Dendritic cell treated with granulocyte-macrophage colony-stimulating factor and Interleukin-4, amounts not matched to agents 40 ng/mL and 50 ng/mL, for 4 days (primary cell): ENCODE measurements around the gene GLIS2.

Experiments used
- H3K27ac Mint-ChIP-seq: one replicate; pipeline ENCODE4 v1.8.0; 2022; ENCODE audit warnings: mild to moderate bottlenecking, mixed read lengths
- H3K27me3 Mint-ChIP-seq: one replicate; pipeline ENCODE4 v1.8.0; 2022; ENCODE audit warnings: mild to moderate bottlenecking, mixed read lengths
- H3K36me3 Mint-ChIP-seq: one replicate; pipeline ENCODE4 v1.8.0; 2022; ENCODE audit warnings: low read depth, mixed read lengths
- H3K4me1 Mint-ChIP-seq: one replicate; pipeline ENCODE4 v1.8.0; 2022; ENCODE audit warnings: low read depth, mixed read lengths
- H3K4me3 Mint-ChIP-seq: one replicate; pipeline ENCODE4 v1.8.0; 2022; ENCODE audit warnings: mild to moderate bottlenecking, moderate library complexity, mixed read lengths
- H3K9me3 Mint-ChIP-seq: one replicate; pipeline ENCODE4 v1.8.0; 2022; ENCODE audit warnings: mixed read lengths
- intact Hi-C: fragments of 100-400 bp; cut with micrococcal nuclease; formaldehyde crosslinking; loops from one replicate; pipeline ENCODE4 v1.15.0; 2022

The GLIS2 gene

GRCh38 chr16:4351880-4352279 lies 36.0 kb downstream of the GLIS2 start:
- Mint-ChIP-seq H3K36me3 (peaks cover 57% of the 10 kb centered on the region), H3K9me3 (no peaks in the 10 kb centered on the region), H3K27ac (peak overlapping the region; percentile 87), H3K4me1 (peaks cover 33% of the 10 kb centered on the region), H3K4me3 (no peak overlapping the region), H3K27me3 (no peaks in the 10 kb centered on the region)
- intact Hi-C loops: loop anchor here (5.0 kb wide), 1 partner anchor 65 kb away; the partner anchor contains the start of gene CORO7

- no peak overlapping the region for H3K27ac Mint-ChIP-seq
- H3K4me1 Mint-ChIP-seq: peaks cover 24% of the 10 kb centered on the region
- no peaks in the 10 kb centered on the region for H3K27me3 Mint-ChIP-seq
- peaks cover 66% of the 10 kb centered on the region for H3K36me3 Mint-ChIP-seq
- H3K9me3 Mint-ChIP-seq: no peaks in the 10 kb centered on the region
- no peak overlapping the region for H3K4me3 Mint-ChIP-seq
- intact Hi-C loops: loop anchor here (5.0 kb wide), 1 partner anchor 64 kb away; the partner anchor contains the start of gene CORO7
These were observed 37.0 kb downstream of the GLIS2 start for GRCh38 chr16:4352843-4353242.

DNA sequence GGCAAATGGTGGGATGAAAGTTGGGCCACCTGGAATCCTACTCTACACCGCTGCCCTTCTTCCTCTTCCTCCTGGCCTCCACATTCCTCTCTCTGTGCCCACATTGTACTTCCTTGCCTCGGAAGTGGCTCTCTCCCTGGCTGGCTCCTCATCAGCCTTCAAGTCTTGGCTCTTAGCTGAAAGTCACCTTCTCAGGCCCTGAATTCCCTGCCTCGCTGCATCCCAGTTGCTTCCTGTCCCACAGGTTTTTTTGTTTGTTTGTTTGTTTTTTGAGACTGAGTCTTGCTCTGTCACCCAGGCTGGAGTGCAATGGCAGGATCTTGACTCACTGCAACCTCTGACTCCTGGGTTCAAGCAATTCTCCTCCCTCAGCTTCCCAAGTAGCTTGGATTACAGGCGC lies 37.8 kb downstream of the GLIS2 start:
- peaks cover 15% of the 10 kb centered on the region for H3K4me1 Mint-ChIP-seq
- no peaks in the 10 kb centered on the region for H3K9me3 Mint-ChIP-seq
- H3K27me3 Mint-ChIP-seq: no peaks in the 10 kb centered on the region
- peak overlapping the region; percentile 29 for H3K27ac Mint-ChIP-seq
- peaks cover 67% of the 10 kb centered on the region for H3K36me3 Mint-ChIP-seq
- no peak overlapping the region for H3K4me3 Mint-ChIP-seq
- intact Hi-C loops: loop anchor here (5.0 kb wide), 1 partner anchor 64 kb away; the partner anchor contains the start of gene CORO7

DNA sequence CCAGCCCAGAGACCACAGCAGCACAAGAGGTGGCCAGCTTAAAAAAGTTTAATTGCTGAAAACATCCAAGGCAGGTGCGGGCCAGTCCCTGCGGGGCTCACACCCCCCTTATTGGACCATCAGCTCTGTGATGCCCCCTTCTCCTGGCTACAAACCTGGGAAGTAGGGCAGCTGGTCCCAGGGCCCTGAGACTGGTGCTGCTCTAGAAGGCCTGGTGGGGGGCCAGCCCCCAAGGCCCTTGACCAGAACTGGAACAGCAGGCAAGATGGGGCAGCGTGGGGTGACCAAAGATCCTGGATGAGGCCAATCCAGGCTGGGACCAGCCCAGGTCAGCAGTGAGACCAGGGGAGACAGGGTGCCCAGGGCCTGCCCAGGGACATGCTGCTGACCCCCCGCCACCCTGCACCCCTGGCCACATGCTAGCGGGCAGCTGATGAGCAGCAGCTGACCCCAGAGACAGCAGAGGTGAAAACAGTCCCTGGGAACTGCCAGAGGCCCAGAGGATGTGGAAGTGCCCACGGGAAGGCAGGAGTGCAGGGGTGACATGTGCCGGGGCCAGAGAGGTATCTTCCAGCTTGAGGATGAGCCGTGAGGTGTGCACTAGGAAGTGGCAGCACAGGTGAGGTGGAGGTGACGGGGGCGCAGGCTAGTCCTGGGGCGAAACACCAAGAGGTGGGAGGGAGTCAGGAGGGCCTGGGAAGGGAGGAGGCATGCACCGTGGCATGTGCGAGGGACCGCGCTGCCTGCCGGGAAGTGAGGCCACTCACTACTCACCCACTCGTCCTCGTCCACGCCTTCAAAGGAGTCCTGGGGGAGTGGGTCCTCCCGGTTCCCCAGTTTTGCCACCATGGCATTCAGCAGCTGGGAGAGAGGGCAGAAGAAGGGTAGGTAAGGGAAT lies 38.9 kb downstream of the GLIS2 start:
- Mint-ChIP-seq H3K27ac (no peak overlapping the region), H3K4me1 (peaks cover 9% of the 10 kb centered on the region), H3K4me3 (no peak overlapping the region), H3K36me3 (peaks cover 77% of the 10 kb centered on the region), H3K27me3 (no peaks in the 10 kb centered on the region), H3K9me3 (no peaks in the 10 kb centered on the region)
- intact Hi-C loops: loop anchor here (5.0 kb wide), 2 partner anchors 48 to 63 kb away; partner anchors contain the start of gene CORO7

- Mint-ChIP-seq H3K27ac (no peak overlapping the region), H3K9me3 (no peaks in the 10 kb centered on the region), H3K4me1 (peaks cover 11% of the 10 kb centered on the region), H3K27me3 (no peaks in the 10 kb centered on the region), H3K4me3 (no peak overlapping the region), H3K36me3 (peaks cover 89% of the 10 kb centered on the region)
- intact Hi-C loops: loop anchor here (5.0 kb wide), 1 partner anchor 45 kb away; no protein-coding TSS in a partner anchor
These were observed 41.0 kb downstream of the GLIS2 start for GRCh38 chr16:4356820-4357219.

GRCh38 chr16:4358236-4358635 lies 42.4 kb downstream of the GLIS2 start:
- Mint-ChIP-seq H3K27me3 (no peaks in the 10 kb centered on the region), H3K9me3 (no peaks in the 10 kb centered on the region), H3K36me3 (peaks cover 100% of the 10 kb centered on the region), H3K27ac (no peak overlapping the region), H3K4me1 (peaks cover 11% of the 10 kb centered on the region), H3K4me3 (no peak overlapping the region)
- intact Hi-C loops: loop anchor here (5.0 kb wide), 1 partner anchor 44 kb away; no protein-coding TSS in a partner anchor

DNA sequence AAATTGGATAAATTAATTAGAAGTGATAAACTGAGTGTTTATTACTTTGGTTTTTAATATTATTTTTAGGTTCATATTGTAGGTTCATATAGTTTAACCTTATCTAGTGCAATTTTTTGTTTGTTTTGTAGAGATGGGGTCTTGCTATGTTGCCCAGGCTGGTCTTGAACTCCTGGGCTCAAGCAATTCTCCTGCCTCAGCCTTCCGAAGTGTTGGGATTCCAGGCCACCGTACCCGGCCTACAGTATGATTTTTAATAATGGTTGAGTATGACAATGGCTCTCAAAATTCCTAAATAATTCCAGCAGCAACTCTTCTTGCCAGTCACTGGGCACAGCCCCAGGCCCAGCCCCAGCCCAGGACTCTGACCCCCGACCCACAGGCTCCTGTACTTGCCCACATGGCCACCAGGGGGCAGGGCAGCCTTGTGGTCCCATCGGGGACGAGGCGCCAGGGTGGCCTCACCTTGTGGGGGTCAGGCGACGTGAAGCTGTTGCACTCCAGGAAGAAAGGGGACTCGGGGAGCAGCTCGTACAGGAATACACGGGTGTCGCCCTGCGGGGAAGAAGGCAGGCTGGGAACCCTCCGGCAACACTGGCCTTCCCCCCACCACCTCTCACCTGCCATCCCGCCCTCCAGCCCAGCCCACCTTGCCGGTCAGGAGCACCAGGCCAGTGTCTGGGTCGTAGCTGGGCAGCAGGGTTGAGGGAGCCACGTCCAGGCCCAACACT lies 43.1 kb downstream of the GLIS2 start:
- no peaks in the 10 kb centered on the region for H3K27me3 Mint-ChIP-seq
- no peak overlapping the region for H3K27ac Mint-ChIP-seq
- H3K4me1 Mint-ChIP-seq: peaks cover 8% of the 10 kb centered on the region
- H3K9me3 Mint-ChIP-seq: no peaks in the 10 kb centered on the region
- intact Hi-C loops: loop anchor here (5.0 kb wide), 1 partner anchor 43 kb away; no protein-coding TSS in a partner anchor
- H3K36me3 Mint-ChIP-seq: peaks cover 100% of the 10 kb centered on the region
- no peak overlapping the region for H3K4me3 Mint-ChIP-seq

DNA sequence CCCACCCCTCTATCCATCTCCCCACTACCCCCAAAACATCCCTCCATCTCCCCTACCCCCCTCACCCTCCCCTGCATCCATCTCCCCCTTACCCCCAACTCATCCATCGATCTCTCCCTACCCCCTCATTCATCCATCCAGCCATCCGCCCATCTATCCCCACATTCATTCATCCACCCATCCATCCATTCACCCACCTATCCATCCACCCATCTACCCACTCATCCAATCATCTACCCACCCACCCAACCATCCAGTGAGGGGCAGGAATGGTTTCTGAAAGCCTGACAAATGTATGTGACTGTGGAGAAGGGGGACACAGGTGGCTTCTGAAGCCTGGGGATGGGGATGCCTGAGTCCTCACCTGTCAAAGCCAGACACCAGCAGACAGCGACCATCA lies 44.0 kb downstream of the GLIS2 start:
- no peaks in the 10 kb centered on the region for H3K27me3 Mint-ChIP-seq
- no peaks in the 10 kb centered on the region for H3K9me3 Mint-ChIP-seq
- peaks cover 100% of the 10 kb centered on the region for H3K36me3 Mint-ChIP-seq
- peaks cover 11% of the 10 kb centered on the region for H3K4me1 Mint-ChIP-seq
- H3K4me3 Mint-ChIP-seq: no peak overlapping the region
- no peak overlapping the region for H3K27ac Mint-ChIP-seq
- intact Hi-C loops: loop anchor here (5.0 kb wide), 1 partner anchor 42 kb away; no protein-coding TSS in a partner anchor

- no peak overlapping the region for H3K4me3 Mint-ChIP-seq
- peaks cover 100% of the 10 kb centered on the region for H3K36me3 Mint-ChIP-seq
- intact Hi-C loops: no loop called here
- H3K9me3 Mint-ChIP-seq: no peaks in the 10 kb centered on the region
- no peaks in the 10 kb centered on the region for H3K27me3 Mint-ChIP-seq
- H3K27ac Mint-ChIP-seq: no peak overlapping the region
- peaks cover 11% of the 10 kb centered on the region for H3K4me1 Mint-ChIP-seq
These were observed 44.7 kb downstream of the GLIS2 start for GRCh38 chr16:4360538-4361021.

DNA sequence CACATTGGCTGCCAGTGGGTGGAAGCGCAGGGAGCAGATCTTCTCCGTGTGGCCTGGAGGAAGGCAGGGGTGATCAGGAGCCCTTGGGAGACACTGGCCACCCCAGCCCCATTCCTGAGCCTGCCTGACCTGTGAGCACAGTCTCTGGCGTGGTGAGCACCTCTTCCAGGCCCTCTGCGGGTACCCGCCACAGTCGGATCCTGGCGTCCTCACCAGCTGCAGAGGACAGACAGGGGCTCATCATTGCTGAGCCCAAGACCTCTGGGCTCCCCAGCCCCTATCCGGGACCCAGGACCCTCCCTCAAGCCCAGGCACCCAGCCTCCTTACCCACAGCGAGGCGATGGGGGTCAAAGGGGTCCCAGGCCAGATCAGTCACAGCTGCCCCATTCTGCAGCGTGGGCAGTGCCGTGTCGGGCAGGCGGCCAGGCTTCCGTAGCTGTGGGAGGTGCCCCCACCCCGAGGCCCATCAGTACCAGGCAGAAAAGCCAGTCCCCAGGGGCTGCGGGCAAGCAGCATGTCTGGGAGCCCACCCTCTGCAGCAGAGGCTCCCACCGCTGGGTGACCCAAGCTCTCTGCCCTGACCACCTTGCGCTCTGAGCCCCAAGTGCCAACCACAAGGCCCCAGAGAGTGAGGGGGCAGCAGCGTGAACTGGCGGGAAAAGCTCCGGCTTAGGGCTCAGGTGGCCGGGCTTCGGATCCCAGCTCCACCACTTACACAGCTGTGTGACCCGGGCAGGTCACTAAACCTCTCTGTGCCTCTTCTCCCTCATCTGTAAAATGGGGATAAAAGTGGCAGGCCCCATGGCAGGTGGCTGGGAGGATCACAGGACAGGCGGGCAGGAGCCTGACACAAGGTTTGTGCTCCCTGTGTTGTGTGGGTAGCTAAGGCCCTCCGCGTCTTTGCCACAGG lies 45.4 kb downstream of the GLIS2 start:
- intact Hi-C loops: no loop called here
- no peak overlapping the region for H3K4me3 Mint-ChIP-seq
- H3K27ac Mint-ChIP-seq: no peak overlapping the region
- no peaks in the 10 kb centered on the region for H3K27me3 Mint-ChIP-seq
- no peaks in the 10 kb centered on the region for H3K9me3 Mint-ChIP-seq
- H3K36me3 Mint-ChIP-seq: peaks cover 100% of the 10 kb centered on the region
- peaks cover 11% of the 10 kb centered on the region for H3K4me1 Mint-ChIP-seq

DNA sequence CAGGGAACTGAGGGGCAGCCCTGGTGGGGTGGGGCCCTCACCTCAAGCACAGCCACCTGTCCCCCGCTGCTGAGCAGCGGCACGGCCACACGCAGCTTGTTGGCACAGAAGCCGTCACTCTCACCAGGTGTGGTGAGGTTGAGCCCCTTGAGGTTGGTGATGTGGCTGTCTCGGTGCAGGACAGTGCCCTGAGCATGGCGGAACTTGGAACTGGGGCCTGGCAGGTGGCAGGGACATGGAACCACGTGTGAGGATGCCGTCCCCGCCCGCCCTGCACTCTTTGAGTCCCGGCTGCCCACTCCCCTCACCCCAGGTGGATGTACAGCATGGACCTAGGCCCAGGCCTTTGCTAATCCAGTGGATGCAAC lies 46.1 kb downstream of the GLIS2 start:
- no peak overlapping the region for H3K4me3 Mint-ChIP-seq
- no peaks in the 10 kb centered on the region for H3K27me3 Mint-ChIP-seq
- peak overlapping the region; percentile 48 for H3K27ac Mint-ChIP-seq
- peaks cover 100% of the 10 kb centered on the region for H3K36me3 Mint-ChIP-seq
- no peaks in the 10 kb centered on the region for H3K9me3 Mint-ChIP-seq
- H3K4me1 Mint-ChIP-seq: peaks cover 11% of the 10 kb centered on the region
- intact Hi-C loops: no loop called here

- intact Hi-C loops: no loop called here
- Mint-ChIP-seq H3K36me3 (peaks cover 100% of the 10 kb centered on the region), H3K27ac (peak overlapping the region; percentile 48)
These were observed 46.7 kb downstream of the GLIS2 start for GRCh38 chr16:4362476-4363135.

More at GRCh38 chr16:4362476-4363135, 46.7 kb downstream of the GLIS2 start:
- Mint-ChIP-seq H3K27me3 (no peaks in the 10 kb centered on the region), H3K9me3 (no peaks in the 10 kb centered on the region), H3K4me3 (no peak overlapping the region), H3K4me1 (peaks cover 15% of the 10 kb centered on the region)
